K562 (cell line): ENCODE data around the gene HSPA8. TPM values are rescaled to one million over a fixed set of nuclear protein-coding genes. Genes with fewer than 3 reads are reported as not detected.
A peak's percentile ranks its signal among the peaks of the same experiment; 100 is the strongest.

Experiments used
- BACH1 ChIP-seq: fragments of 200-800 bp; sonication (Bioruptor generic); IDR thresholded peaks from 2 replicates; pipeline ENCODE4 v1.6.1; 2016; ENCODE audit warnings: missing genetic modification characterization, missing compliant biosample characterization
- CHD2 ChIP-seq: IDR thresholded peaks from 2 replicates; pipeline ENCODE4 v1.6.1; 2011; ENCODE audit warnings: low read depth, low read length
- CHD4 ChIP-seq: fragments of 200-600 bp; sonication (generic); IDR thresholded peaks from 3 replicates; pipeline ENCODE4 v1.6.1; 2012; ENCODE audit warnings: low read depth, mild to moderate bottlenecking, mixed read lengths, low read length, inconsistent platforms; ENCODE audit not compliant: insufficient read depth, insufficient replicate concordance, poor library complexity, severe bottlenecking
- FOXK1 ChIP-seq: sonication (generic); formaldehyde crosslinking; IDR thresholded peaks from 2 replicates; pipeline ENCODE4 v1.8.0; 2022; ENCODE audit warnings: missing genetic modification reagents, mild to moderate bottlenecking, borderline replicate concordance
- FUS ChIP-seq: fragments of 200-400 bp; formaldehyde crosslinking; optimal IDR thresholded peaks from 2 replicates; pipeline ENCODE3; 2017; ENCODE audit warnings: low read depth, low read length
- ILF3 ChIP-seq: fragments of 450-650 bp; IDR thresholded peaks from 2 replicates; pipeline ENCODE4 v1.6.1; 2018; ENCODE audit warnings: antibody characterized with exemption, mild to moderate bottlenecking, moderate library complexity, borderline replicate concordance
- KAT2B ChIP-seq: IDR thresholded peaks from one replicate; pipeline ENCODE4 v1.6.1; 2012; ENCODE audit warnings: low read depth, mild to moderate bottlenecking, control low read depth, inconsistent platforms, low read length, moderate library complexity
- NCOA2 ChIP-seq, 2 experiments: fragments of 450-650 bp; IDR thresholded peaks; 2 replicates each; pipeline ENCODE4 v1.6.1; 2018; ENCODE audit warnings: mild to moderate bottlenecking in 2 of 2, moderate library complexity in 1 of 2; ENCODE audit not compliant: partially characterized antibody in 2 of 2
- POLR2B ChIP-seq: fragments of 450-650 bp; IDR thresholded peaks from 2 replicates; pipeline ENCODE4 v1.6.1; 2018; ENCODE audit warnings: low read depth; ENCODE audit not compliant: partially characterized antibody
- PYGO2 ChIP-seq: fragments of 450-650 bp; IDR thresholded peaks from 2 replicates; pipeline ENCODE4 v1.6.1; 2016; ENCODE audit warnings: mild to moderate bottlenecking, missing genetic modification characterization, moderate library complexity, missing compliant biosample characterization
- TAF15 ChIP-seq: fragments of 200-400 bp; formaldehyde crosslinking; IDR thresholded peaks from 2 replicates; pipeline ENCODE4 v1.6.1; 2017; ENCODE audit warnings: mild to moderate bottlenecking, low read depth, low read length, moderate library complexity
- TARDBP ChIP-seq: fragments of 450-650 bp; IDR thresholded peaks from 2 replicates; pipeline ENCODE4 v1.6.1; 2016
- ZFPM2 ChIP-seq: fragments of 250-450 bp; sonication (Bioruptor Pico); IDR thresholded peaks from 2 replicates; pipeline ENCODE4 v1.5.1; 2022; ENCODE audit warnings: mild to moderate bottlenecking
- ZNF76 ChIP-seq: fragments of 250-450 bp; sonication (Bioruptor Pico); IDR thresholded peaks from 2 replicates; pipeline ENCODE4 v1.4.0; 2020; ENCODE audit warnings: mild to moderate bottlenecking, moderate library complexity, borderline replicate concordance
- polyA plus RNA-seq, 8 experiments: library from polyadenylated mRNA; depleted of rRNA in 4 of 8; stranded (reverse) in 5 of 8; unstranded in 3 of 8; fragments of >200 nt; fragmentation: Nextera tagmentation in 2 of 8; fragmentation: Illumina TruSeq in 1 of 8; extraction: Ambion mirVana in 2 of 8; extraction: Trizol in 1 of 8; gene quantifications; 2 replicates each; pipeline versions ENCODE4 v1.2.1 to v1.2.3, GENCODE V29; 2011 to 2014; ENCODE audit warnings: inconsistent platforms in 1 of 8, missing spikeins in 1 of 8
- total RNA-seq, 7 experiments: library from RNA; depleted of rRNA in 6 of 7; stranded (reverse); fragments of >200 nt in 6 of 7; fragmentation: Illumina TruSeq in 2 of 7; extraction: Trizol in 2 of 7; gene quantifications; 2 replicates each; pipeline versions ENCODE4 v1.2.1 to v1.2.3, GENCODE V29; 2011 to 2021; ENCODE audit warnings: low replicate concordance in 1 of 7
- TF ChIP-seq, protein P1 (sequence below), 2 experiments: IDR thresholded peaks; 2 replicates each; pipeline ENCODE4 v1.6.1; 2011; ENCODE audit warnings: borderline replicate concordance in 1 of 2, control low read depth in 1 of 2, low read depth in 1 of 2, low read length in 1 of 2, mild to moderate bottlenecking in 1 of 2, mixed read lengths in 1 of 2, moderate library complexity in 1 of 2; ENCODE audit not compliant: insufficient read depth in 1 of 2, insufficient read length in 1 of 2, poor library complexity in 1 of 2, severe bottlenecking in 1 of 2; ENCODE audit errors: extremely low read depth in 1 of 2
- TF ChIP-seq, protein P2 (sequence below): fragments of 250-450 bp; sonication (Bioruptor Pico); IDR thresholded peaks from 2 replicates; pipeline ENCODE4 v1.8.0; 2022; ENCODE audit warnings: inconsistent platforms, mild to moderate bottlenecking, moderate library complexity, borderline replicate concordance
- TF ChIP-seq, protein P3 (sequence below), 2 experiments: fragments of 250-450 bp in 1 of 2; fragments of 450-650 bp in 1 of 2; sonication (Bioruptor Pico) in 1 of 2; IDR thresholded peaks; 2 replicates each; pipeline versions ENCODE4 v1.6.1 to v1.8.0; 2016 to 2021; ENCODE audit warnings: mild to moderate bottlenecking in 2 of 2, moderate library complexity in 2 of 2, missing compliant biosample characterization in 1 of 2, missing genetic modification characterization in 1 of 2
- TF ChIP-seq, protein P4 (sequence below): fragments of 150-350 bp; conservative IDR thresholded peaks from 2 replicates; pipeline ENCODE4 v1.6.1; 2014; ENCODE audit warnings: low read length
- TF ChIP-seq, protein P5 (sequence below): fragments of 250-450 bp; sonication (Bioruptor Pico); IDR thresholded peaks from 2 replicates; pipeline ENCODE4 v1.8.0; 2021; ENCODE audit warnings: moderate library complexity, mild to moderate bottlenecking, inconsistent platforms

Gene HSPA8
- total and polyA plus RNA-seq, 9 of the 15 experiments (the other 6 are each of a cell fraction or from before 2014, with no cell fraction given), result 1,250 to 3,966 (median 2,773) TPM

DNA sequence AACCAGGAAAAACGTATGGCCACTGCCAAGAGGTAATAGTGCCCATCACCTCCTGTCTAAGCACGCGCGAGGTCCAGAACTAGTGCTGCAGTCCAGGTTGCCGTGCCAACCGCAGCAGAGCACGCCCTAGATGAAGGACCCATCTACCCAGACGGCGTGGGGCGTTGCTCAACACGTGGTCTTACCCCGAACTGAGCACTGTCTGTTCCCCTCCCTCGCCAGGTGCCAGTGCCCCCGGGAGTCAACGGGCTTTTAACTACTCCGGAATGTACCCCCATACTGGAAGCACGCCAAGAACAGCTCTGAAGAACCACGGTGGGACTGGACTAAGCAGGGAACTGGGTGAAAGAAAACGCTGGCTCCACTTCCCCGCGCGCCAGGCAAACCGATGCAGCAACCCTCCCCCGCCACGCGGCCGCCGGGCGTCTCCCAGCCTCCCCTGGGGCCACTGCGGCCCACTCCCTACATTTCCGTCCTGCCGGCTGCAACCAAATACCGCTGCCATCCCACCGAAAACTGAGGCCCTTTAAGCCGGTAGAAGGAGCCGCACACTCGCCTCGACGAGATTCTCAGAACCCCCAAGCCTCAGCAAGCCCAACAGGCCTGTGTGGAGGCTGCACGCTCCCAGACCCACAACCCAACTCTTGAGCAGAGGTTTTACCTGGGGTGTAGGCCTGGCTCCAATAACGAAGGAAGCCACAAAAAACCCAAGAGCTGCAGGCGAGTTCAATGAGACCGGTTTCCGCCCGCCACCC is at the start of gene HSPA8 (continued):
- TF ChIP-seq, protein P1, sequence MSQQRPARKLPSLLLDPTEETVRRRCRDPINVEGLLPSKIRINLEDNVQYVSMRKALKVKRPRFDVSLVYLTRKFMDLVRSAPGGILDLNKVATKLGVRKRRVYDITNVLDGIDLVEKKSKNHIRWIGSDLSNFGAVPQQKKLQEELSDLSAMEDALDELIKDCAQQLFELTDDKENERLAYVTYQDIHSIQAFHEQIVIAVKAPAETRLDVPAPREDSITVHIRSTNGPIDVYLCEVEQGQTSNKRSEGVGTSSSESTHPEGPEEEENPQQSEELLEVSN (IDR thresholded peaks at IDR 0.05; ENCODE audit: borderline replicate concordance in 1 of 2, extremely low read depth in 1 of 2, insufficient read depth in 1 of 2, insufficient read length in 1 of 2, low read depth in 1 of 2, low read length in 1 of 2, poor library complexity in 1 of 2, severe bottlenecking in 1 of 2), result no peak
- TF ChIP-seq CHD2 (no peak), ZFPM2 (no peak), TARDBP (no peak), FOXK1 (CRISPR knock-in tag) (no peak), TAF15 (no peak), ZNF76 (CRISPR knock-in tag) (no peak), NCOA2 (IDR thresholded peaks at IDR 0.05; ENCODE audit: partially characterized antibody in 2 of 2) (no peak), KAT2B (no peak), FUS (no peak), POLR2B (peak; percentile 94), BACH1 (tag) (no peak), ILF3 (no peak), PYGO2 (tag) (no peak), CHD4 (no peak)
- TF ChIP-seq, protein P2, sequence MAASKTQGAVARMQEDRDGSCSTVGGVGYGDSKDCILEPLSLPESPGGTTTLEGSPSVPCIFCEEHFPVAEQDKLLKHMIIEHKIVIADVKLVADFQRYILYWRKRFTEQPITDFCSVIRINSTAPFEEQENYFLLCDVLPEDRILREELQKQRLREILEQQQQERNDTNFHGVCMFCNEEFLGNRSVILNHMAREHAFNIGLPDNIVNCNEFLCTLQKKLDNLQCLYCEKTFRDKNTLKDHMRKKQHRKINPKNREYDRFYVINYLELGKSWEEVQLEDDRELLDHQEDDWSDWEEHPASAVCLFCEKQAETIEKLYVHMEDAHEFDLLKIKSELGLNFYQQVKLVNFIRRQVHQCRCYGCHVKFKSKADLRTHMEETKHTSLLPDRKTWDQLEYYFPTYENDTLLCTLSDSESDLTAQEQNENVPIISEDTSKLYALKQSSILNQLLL, result no peak
- TF ChIP-seq, protein P3, sequence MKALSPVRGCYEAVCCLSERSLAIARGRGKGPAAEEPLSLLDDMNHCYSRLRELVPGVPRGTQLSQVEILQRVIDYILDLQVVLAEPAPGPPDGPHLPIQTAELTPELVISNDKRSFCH (CRISPR knock-in tag; IDR thresholded peaks at IDR 0.05), result no peak
- TF ChIP-seq, protein P3 (tag; IDR thresholded peaks at IDR 0.05), result no peak
- TF ChIP-seq, protein P4, sequence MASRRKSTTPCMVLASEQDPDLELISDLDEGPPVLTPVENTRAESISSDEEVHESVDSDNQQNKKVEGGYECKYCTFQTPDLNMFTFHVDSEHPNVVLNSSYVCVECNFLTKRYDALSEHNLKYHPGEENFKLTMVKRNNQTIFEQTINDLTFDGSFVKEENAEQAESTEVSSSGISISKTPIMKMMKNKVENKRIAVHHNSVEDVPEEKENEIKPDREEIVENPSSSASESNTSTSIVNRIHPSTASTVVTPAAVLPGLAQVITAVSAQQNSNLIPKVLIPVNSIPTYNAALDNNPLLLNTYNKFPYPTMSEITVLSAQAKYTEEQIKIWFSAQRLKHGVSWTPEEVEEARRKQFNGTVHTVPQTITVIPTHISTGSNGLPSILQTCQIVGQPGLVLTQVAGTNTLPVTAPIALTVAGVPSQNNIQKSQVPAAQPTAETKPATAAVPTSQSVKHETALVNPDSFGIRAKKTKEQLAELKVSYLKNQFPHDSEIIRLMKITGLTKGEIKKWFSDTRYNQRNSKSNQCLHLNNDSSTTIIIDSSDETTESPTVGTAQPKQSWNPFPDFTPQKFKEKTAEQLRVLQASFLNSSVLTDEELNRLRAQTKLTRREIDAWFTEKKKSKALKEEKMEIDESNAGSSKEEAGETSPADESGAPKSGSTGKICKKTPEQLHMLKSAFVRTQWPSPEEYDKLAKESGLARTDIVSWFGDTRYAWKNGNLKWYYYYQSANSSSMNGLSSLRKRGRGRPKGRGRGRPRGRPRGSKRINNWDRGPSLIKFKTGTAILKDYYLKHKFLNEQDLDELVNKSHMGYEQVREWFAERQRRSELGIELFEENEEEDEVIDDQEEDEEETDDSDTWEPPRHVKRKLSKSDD, result no peak
- TF ChIP-seq, protein P5, sequence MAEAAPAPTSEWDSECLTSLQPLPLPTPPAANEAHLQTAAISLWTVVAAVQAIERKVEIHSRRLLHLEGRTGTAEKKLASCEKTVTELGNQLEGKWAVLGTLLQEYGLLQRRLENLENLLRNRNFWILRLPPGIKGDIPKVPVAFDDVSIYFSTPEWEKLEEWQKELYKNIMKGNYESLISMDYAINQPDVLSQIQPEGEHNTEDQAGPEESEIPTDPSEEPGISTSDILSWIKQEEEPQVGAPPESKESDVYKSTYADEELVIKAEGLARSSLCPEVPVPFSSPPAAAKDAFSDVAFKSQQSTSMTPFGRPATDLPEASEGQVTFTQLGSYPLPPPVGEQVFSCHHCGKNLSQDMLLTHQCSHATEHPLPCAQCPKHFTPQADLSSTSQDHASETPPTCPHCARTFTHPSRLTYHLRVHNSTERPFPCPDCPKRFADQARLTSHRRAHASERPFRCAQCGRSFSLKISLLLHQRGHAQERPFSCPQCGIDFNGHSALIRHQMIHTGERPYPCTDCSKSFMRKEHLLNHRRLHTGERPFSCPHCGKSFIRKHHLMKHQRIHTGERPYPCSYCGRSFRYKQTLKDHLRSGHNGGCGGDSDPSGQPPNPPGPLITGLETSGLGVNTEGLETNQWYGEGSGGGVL (CRISPR knock-in tag), result no peak
